H9 (cell line): ENCODE results near the gene UBL5. TPM values are rescaled to one million over a fixed set of nuclear protein-coding genes. Genes with fewer than 3 reads are reported as not detected.

Source experiments
- DNase-seq: peaks from one replicate; pipeline ENCODE4 v3.0.0-alpha.2; 2017
- H2AFZ ChIP-seq: one replicate; pipeline ENCODE4 v1.6.1; 2013; ENCODE audit warnings: mild to moderate bottlenecking, low read length, control low read depth, moderate library complexity
- H2AK5ac ChIP-seq: 2 replicates; pipeline ENCODE4 v1.6.1; 2013; ENCODE audit warnings: low read length, control low read depth, mixed read lengths; ENCODE audit not compliant: insufficient read length
- H2BK120ac ChIP-seq: one replicate; pipeline ENCODE4 v1.6.1; 2013; ENCODE audit warnings: low read depth, mild to moderate bottlenecking, low read length, control low read depth, inconsistent platforms; ENCODE audit not compliant: poor library complexity, severe bottlenecking
- H2BK12ac ChIP-seq: 2 replicates; pipeline ENCODE4 v1.6.1; 2013; ENCODE audit warnings: low read length, control low read depth, mixed read lengths, low read depth; ENCODE audit not compliant: insufficient read length
- H2BK15ac ChIP-seq: 2 replicates; pipeline ENCODE4 v1.6.1; 2013; ENCODE audit warnings: low read depth, low read length, control low read depth
- H2BK20ac ChIP-seq: one replicate; pipeline ENCODE4 v1.6.1; 2013; ENCODE audit warnings: low read depth, mild to moderate bottlenecking, low read length, control low read depth, inconsistent platforms; ENCODE audit not compliant: poor library complexity, severe bottlenecking
- H2BK5ac ChIP-seq: 2 replicates; pipeline ENCODE4 v1.6.1; 2013; ENCODE audit warnings: low read length, control low read depth, mixed read lengths; ENCODE audit not compliant: insufficient read length
- H3K14ac ChIP-seq: 2 replicates; pipeline ENCODE4 v1.6.1; 2013; ENCODE audit warnings: low read length, control low read depth; ENCODE audit not compliant: insufficient read depth
- H3K18ac ChIP-seq: 2 replicates; pipeline ENCODE4 v1.6.1; 2013; ENCODE audit warnings: low read depth, mild to moderate bottlenecking, mixed read lengths, low read length, control low read depth; ENCODE audit not compliant: insufficient read length
- H3K23ac ChIP-seq: 2 replicates; pipeline ENCODE4 v1.6.1; 2013; ENCODE audit warnings: low read length, control low read depth, mixed read lengths, low read depth; ENCODE audit not compliant: insufficient read length
- H3K23me2 ChIP-seq: 2 replicates; pipeline ENCODE4 v1.6.1; 2013; ENCODE audit warnings: low read depth, mild to moderate bottlenecking, mixed read lengths, low read length, control low read depth; ENCODE audit not compliant: insufficient read length, poor library complexity, severe bottlenecking
- H3K27ac ChIP-seq: 2 replicates; pipeline ENCODE4 v1.5.1; 2013; ENCODE audit warnings: low read length, control low read depth, mixed read lengths, low read depth; ENCODE audit not compliant: insufficient read length
- H3K27me3 ChIP-seq: 2 replicates; pipeline ENCODE4 v1.6.1; 2013; ENCODE audit warnings: low read length, control low read depth, inconsistent platforms; ENCODE audit not compliant: insufficient read depth
- H3K4ac ChIP-seq: 2 replicates; pipeline ENCODE4 v1.6.1; 2013; ENCODE audit warnings: low read depth, mild to moderate bottlenecking, control low read depth, inconsistent platforms, low read length, moderate library complexity
- H3K4me1 ChIP-seq: 2 replicates; pipeline ENCODE4 v1.6.1; 2013; ENCODE audit warnings: low read length, control low read depth, inconsistent platforms; ENCODE audit not compliant: insufficient read depth
- H3K4me2 ChIP-seq: 2 replicates; pipeline ENCODE4 v1.6.1; 2013; ENCODE audit warnings: low read length, control low read depth, mixed read lengths; ENCODE audit not compliant: insufficient read length, insufficient read depth
- H3K56ac ChIP-seq: 2 replicates; pipeline ENCODE4 v1.6.1; 2013; ENCODE audit warnings: low read depth, mild to moderate bottlenecking, mixed read lengths, low read length, control low read depth; ENCODE audit not compliant: insufficient read length
- H3K79me1 ChIP-seq: 2 replicates; pipeline ENCODE4 v1.6.1; 2013; ENCODE audit warnings: low read depth, mild to moderate bottlenecking, moderate library complexity, low read length, control low read depth, inconsistent platforms; ENCODE audit not compliant: insufficient read depth, poor library complexity, severe bottlenecking
- H3K79me2 ChIP-seq: 2 replicates; pipeline ENCODE4 v1.6.1; 2013; ENCODE audit warnings: low read length, control low read depth, inconsistent platforms; ENCODE audit not compliant: insufficient read depth
- H3K9ac ChIP-seq: 2 replicates; pipeline ENCODE4 v1.6.1; 2013; ENCODE audit warnings: low read length, control low read depth, mixed read lengths; ENCODE audit not compliant: insufficient read length; ENCODE audit errors: extremely low read depth
- H3K9me3 ChIP-seq: one replicate; pipeline ENCODE4 v1.6.1; 2013; ENCODE audit warnings: low read depth, low read length, inconsistent platforms; ENCODE audit not compliant: control insufficient read depth
- H3T11ph ChIP-seq: one replicate; pipeline ENCODE4 v1.6.1; 2013; ENCODE audit warnings: mild to moderate bottlenecking, low read length, control low read depth, inconsistent platforms
- H4K20me1 ChIP-seq: one replicate; pipeline ENCODE4 v1.6.1; 2013; ENCODE audit not compliant: control insufficient read depth, insufficient read length, insufficient read depth
- H4K5ac ChIP-seq: 2 replicates; pipeline ENCODE4 v1.6.1; 2013; ENCODE audit warnings: low read depth, mild to moderate bottlenecking, mixed read lengths, low read length, control low read depth; ENCODE audit not compliant: insufficient read length
- H4K8ac ChIP-seq: replicated peaks from 2 replicates; pipeline ENCODE4 v1.6.1; 2013; ENCODE audit warnings: low read length, control low read depth, mixed read lengths, low read depth; ENCODE audit not compliant: insufficient read length
- H4K91ac ChIP-seq: 2 replicates; pipeline ENCODE4 v1.6.1; 2013; ENCODE audit warnings: low read depth, mild to moderate bottlenecking, moderate library complexity, mixed read lengths, low read length, control low read depth; ENCODE audit not compliant: insufficient read length
- H3K27ac Mint-ChIP-seq, 3 experiments: 2 replicates in 2 of 3; 3 replicates in 1 of 3; pipeline ENCODE4 v1.8.0; 2020 to 2021; ENCODE audit warnings: mixed read lengths in 3 of 3, mild to moderate bottlenecking in 1 of 3, moderate library complexity in 1 of 3
- H3K27me3 Mint-ChIP-seq: 2 replicates; pipeline ENCODE4 v1.8.0; 2021; ENCODE audit warnings: low read depth, mild to moderate bottlenecking, moderate library complexity, mixed read lengths
- H3K36me3 Mint-ChIP-seq, 3 experiments: 2 replicates in 2 of 3; 3 replicates in 1 of 3; pipeline ENCODE4 v1.8.0; 2020 to 2021; ENCODE audit warnings: low read depth in 3 of 3, mixed read lengths in 3 of 3; ENCODE audit not compliant: insufficient read depth in 1 of 3
- H3K4me1 Mint-ChIP-seq, 2 experiments: 2 replicates each; pipeline ENCODE4 v1.8.0; 2020; ENCODE audit warnings: mixed read lengths in 2 of 2
- H3K4me3 Mint-ChIP-seq, 2 experiments: 2 replicates in 1 of 2; 3 replicates in 1 of 2; pipeline ENCODE4 v1.8.0; 2020 to 2021; ENCODE audit warnings: mild to moderate bottlenecking in 2 of 2, mixed read lengths in 2 of 2, moderate library complexity in 1 of 2
- H3K9me3 Mint-ChIP-seq, 2 experiments: 2 replicates in 1 of 2; 3 replicates in 1 of 2; pipeline ENCODE4 v1.8.0; 2020; ENCODE audit warnings: mild to moderate bottlenecking in 2 of 2, mixed read lengths in 2 of 2, moderate library complexity in 1 of 2
- CTCF ChIP-seq: fragments of 200-600 bp; sonication (generic); conservative IDR thresholded peaks from 3 replicates; pipeline ENCODE4 v1.8.0; 2021; ENCODE audit warnings: antibody characterized with exemption, mild to moderate bottlenecking
- WGBS: extraction: QIAGEN DNeasy Blood & Tissue Kit; methylation state at CpG from one replicate; pipeline ENCODE4 v1.1.7; 2013; ENCODE audit warnings: missing lambda C conversion rate, low lambda C conversion rate, mixed read lengths; ENCODE audit not compliant: insufficient read length; ENCODE audit errors: extremely low coverage; 5-methylcytosine and 5-hydroxymethylcytosine counted together
- total RNA-seq: library from RNA; stranded (reverse); gene quantifications from 2 replicates; pipeline ENCODE4 v1.2.1, GENCODE V29; 2021

The UBL5 gene
- total RNA-seq, 1 experiment from 2014 or later, result 393 TPM

GRCh38 chr19:9839415-9839814 lies 11.7 kb downstream of the UBL5 start:
- H3K9me3 ChIP-seq, result no peaks in the 10 kb centered on the region
- Mint-ChIP-seq H3K9me3 (no peaks in the 10 kb centered on the region; a peak in 1 of 5 replicates), H3K27me3 (no peaks in the 10 kb centered on the region), H3K27ac (no peak overlapping the region), H3K4me1 (peaks cover 8 to 11% of the 10 kb centered on the region in 2 experiments), H3K36me3 (peaks cover 30 to 54% (median 45%) of the 10 kb centered on the region in 3 experiments), H3K4me3 (no peak overlapping the region)
- no peak overlapping the region for H2BK15ac ChIP-seq
- no peak overlapping the region for H3K27ac ChIP-seq
- H2BK12ac ChIP-seq, result no peak overlapping the region
- no peak overlapping the region for H3K4me2 ChIP-seq
- peaks cover 4% of the 10 kb centered on the region for H3K79me1 ChIP-seq
- H4K20me1 ChIP-seq, result no peaks in the 10 kb centered on the region
- no peak overlapping the region for H3T11ph ChIP-seq
- no peak overlapping the region for H3K23ac ChIP-seq
- no peak overlapping the region for H2BK20ac ChIP-seq
- no peak for DNase-seq
- no peak overlapping the region for H3K56ac ChIP-seq
- H3K9ac ChIP-seq, result no peak overlapping the region
- no peak overlapping the region for H2BK5ac ChIP-seq
- no peak overlapping the region for H3K18ac ChIP-seq
- H2AK5ac ChIP-seq, result no peak overlapping the region
- no peak overlapping the region for H4K91ac ChIP-seq
- H3K79me2 ChIP-seq, result peaks cover 1% of the 10 kb centered on the region
- no peaks in the 10 kb centered on the region for H3K4me1 ChIP-seq
- H4K5ac ChIP-seq, result no peak overlapping the region
- H2BK120ac ChIP-seq, result no peak overlapping the region
- WGBS, result no CpG with 5 or more reads among the region's 1 CpG
- H2AFZ ChIP-seq, result no peak overlapping the region
- H3K23me2 ChIP-seq, result no peaks in the 10 kb centered on the region
- H3K4ac ChIP-seq, result no peak overlapping the region
- no peak for TF ChIP-seq CTCF
- H4K8ac ChIP-seq, result no peak overlapping the region
- H3K14ac ChIP-seq, result no peak overlapping the region
- H3K27me3 ChIP-seq, result no peaks in the 10 kb centered on the region
